Kidney capillary endothelial cell (primary cell): ENCODE results near the gene ITPRIPL2.

Experiments
- DNase-seq: peaks from one replicate; pipeline ENCODE4 v3.0.0-alpha.2; 2018; ENCODE audit warnings: low spot score

Gene ITPRIPL2

DNA sequence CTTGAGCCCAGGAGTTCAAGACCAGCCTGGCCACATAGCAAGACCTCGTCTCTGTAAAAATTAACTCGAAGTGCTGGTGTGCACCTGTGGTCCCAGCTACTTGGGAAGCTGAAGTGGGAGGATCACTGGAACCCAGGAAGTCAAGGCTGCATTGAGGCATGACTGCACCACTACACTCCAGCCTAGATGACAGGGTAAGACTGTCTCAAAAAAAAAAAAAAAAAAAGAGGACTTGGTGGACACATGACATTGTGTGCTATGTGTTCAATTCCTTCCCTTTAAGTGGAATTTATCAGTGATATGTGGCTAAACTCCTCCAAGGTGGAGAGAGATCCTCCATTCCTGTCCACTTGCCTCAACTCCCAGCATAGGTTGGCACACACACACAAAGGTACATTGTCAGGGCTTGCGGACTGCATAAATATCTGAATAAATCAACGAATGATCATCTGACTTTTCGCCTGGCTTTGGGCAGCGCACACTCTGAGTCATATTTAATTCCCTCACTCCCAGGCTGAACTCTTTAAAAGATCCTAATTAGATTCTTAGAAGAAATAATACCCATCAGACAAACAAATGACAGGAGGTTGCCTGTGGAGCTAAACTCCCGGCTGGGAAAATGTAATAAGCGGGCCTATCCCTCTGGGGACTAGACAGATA is 29.3 kb downstream of the ITPRIPL2 start:
- no peak for DNase-seq

DNA sequence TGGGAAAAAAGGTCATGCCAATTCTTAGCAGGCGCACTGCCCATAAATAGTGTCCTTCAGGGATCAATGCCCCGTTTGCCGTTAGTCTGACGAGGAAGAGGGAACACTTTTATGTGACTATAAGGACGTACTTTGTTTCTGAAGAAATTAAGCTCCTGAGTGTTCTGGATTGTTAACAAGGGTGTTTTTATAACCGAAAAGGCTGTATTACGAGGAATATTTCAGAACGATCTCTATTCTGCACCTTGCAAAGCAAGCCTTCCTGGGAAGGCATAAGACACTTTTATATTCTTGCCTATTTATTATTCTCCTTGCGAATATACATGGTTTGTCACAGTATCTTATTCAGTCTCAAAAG is 29.8 kb downstream of the ITPRIPL2 start:
- no peak for DNase-seq

DNA sequence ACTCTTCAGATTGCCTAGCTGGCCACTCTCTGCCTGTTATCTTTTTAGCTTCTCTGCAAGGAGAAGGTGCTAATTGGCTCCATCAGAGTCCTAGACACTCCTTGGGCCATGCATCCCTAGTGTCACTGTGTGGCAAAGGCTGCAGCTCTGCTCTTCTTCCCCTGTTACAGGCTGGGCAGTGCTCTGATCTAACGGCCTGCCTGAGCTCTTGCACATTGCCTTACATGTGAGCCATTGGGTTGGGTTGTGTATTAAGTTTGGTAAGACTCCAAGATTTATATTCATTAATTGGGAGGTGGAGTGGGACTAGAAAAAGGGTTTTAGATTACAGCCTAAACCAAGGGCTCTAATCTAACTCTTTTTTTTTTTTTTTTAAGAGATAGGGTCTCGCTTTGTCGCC is 31.2 kb downstream of the ITPRIPL2 start:
- DNase-seq, result no peak

DNA sequence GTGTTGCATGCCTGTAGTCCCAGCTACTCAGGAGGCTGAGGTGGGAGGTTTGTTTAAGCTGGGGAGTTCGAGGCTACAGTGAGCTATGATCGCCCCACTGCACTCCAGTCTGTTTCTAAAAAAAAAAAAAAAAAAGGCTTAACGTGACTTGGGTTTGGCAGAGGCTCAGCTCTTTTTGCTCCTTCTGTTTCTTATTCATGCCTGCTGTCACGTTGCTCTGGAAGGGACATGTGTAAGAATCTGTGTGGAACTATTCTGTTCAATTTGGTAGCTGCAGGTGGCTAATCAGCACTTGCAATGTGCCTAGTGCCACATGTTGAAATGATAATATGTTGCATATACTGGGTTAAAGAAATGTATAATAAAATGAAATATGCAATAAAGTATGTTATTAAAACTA is 33.4 kb downstream of the ITPRIPL2 start:
- DNase-seq, result no peak

DNA sequence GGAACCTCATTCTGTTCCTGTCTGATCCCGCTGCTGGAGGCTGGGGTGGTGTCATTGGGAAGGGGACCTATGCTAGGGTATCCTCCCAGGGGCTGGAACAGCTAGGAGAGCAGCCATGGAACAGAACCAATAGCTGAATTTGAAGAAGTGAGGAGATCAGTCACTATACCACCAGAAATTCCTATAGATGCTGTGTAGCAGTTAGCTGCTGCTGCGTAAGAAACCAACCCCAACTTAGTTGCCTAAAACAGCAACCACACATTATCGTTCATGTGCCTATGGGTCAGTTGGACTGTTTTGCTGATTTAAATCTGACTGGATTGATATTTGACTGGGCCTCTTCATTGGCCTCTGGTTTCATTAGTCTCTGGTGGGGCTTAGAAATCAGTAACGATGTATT is 33.9 kb downstream of the ITPRIPL2 start:
- DNase-seq, result no peak

DNA sequence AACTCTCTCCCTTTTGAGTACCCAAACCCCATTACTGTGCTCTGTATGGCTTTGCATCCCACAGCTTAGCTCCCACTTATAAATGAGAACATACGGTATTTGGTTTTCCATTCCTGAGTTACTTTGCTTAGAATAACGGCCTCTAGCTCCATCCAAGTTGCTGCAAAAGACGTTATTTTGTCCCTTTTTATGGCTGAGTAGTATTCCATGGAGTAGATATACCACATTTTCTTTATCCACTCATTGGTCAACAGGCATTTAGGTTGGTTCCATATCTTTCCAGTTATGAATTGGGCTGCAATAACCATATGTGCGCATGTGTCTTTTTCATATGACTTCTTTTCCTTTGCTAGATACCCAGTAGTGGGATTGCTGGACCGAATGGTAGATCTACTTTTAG is 34.4 kb downstream of the ITPRIPL2 start:
- DNase-seq, result no peak

DNA sequence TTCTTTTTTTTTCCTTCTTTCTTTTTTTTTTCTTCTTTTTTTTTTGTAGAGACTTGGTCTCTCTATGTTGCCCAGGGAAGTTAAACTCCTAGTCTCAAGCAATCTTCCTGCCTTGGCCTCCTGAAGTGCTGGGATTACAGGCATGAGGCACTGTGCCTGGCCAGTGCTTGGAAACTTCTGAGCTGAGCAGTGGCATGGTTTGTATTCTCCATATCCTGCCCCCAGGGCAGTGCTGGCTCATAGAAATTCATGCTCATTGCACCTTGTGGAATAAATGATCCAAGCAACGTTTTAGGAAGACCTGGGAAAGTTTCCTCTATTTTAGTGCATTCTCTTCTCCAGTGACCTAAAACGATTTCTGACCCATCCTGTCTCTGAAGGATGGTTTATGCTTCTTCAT is 37.5 kb downstream of the ITPRIPL2 start:
- no peak for DNase-seq

DNA sequence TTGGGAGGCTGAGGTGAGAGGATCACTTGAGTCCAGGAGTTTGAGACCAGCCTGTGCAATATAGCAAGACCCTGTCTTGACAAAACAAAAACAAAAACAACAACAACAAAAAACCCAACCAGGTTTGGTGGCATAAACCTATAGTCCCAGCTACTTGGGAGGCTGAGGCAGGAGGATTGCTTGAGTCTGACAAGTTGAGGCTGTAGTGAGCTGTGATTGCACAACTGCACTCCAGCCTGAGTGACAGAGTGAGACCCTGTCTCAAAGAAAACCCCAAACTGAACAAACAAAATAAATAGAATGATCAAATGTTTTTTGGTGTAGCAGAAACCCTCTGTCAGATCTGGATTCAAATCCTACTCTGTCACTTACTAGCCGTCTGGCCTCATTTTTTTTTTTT is 38.3 kb downstream of the ITPRIPL2 start:
- DNase-seq, result no peak

DNA sequence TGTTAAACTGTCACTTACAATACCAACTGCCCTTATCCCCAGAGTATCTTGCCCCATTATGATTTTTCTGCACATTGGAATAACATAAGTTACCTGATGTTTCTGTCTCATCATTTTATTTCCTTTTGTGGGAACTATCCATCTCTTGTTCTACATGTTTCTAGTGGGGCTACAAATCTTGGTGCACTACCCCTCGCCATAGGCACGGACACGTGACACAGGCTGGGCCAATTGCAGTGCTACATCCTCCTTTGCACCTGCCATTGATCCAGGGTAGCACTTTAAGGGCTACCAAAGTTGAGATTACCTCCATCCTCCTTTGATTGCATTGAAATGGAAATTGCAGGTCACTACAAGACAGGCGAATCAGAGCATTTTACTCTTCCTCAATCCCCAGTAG is 40.1 kb downstream of the ITPRIPL2 start:
- no peak for DNase-seq

DNA sequence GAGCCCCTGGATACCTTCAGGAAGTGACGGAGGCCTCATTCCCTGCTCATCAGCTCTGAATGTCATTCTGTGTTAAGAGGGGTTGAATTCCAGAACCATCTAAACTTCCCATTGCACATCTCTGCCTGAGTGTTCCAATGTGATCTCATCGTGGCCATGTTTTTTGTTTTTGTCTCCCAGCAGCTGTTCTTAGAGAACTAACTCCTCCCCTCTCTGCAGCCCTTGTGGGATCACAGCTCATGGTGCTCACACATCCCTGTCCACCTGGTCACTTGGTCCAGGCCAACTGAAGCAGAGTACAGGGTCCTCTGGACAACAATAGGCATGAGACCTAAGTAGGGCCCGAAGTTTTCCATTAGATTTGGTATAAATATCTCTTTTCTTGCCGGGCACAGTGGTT is 48.3 kb downstream of the ITPRIPL2 start:
- no peak for DNase-seq

DNA sequence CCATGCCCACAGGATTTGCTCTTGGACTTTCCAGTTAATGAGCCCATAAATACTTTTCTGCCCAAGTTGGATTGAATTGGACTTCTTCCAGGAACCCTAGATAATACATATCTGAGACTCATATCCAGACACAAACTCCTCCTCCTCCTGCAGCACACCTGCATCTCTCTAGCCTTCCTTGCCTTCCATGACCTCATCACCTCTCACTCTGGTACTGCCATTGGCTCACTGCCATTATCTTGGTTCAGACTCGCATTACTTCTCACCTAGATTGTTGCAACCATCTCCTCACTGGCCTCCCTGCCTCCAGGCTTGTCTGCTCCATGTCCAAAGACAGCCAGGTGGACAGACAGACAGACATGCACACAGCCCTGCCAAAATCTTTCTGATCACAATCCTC is 49.5 kb downstream of the ITPRIPL2 start:
- no peak for DNase-seq

DNA sequence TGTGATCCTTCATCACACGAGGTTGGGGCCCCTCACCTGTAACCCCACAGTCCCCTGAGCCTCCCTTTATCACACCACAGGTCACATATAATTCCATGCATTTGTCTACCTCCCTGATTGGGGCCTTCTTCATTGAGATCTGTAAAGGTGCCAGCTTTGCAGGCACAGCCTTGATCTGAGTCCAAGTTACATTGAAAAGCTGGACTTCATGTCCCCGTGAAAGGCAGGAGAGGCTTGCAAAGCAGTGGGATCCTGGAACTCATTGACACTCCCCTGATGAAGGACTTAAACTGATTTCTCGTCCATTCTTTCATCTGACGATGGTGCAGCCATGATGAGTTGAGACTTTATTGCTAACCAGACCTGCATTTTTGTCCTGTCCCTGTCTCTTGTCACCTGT is 50.5 kb downstream of the ITPRIPL2 start:
- no peak for DNase-seq

DNA sequence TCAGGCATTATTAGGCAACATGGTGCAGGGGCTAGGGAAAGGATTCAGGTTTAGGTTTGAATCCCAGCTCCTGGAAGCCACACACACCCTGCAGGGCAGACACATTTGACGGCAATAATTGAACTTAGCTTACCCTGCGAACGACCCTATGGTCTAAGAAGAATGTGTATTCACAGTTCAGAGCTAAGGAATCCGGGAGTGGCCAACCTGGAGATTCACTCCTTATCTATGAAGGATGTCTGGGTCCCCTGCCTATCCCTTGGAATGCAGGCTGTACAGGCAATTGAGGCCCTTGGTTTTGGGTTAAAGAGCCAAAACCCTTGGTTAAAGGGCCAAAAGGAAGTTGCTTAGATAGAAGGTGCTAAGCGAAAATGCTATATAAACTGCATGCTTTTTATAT is 51.3 kb downstream of the ITPRIPL2 start:
- no peak for DNase-seq

DNA sequence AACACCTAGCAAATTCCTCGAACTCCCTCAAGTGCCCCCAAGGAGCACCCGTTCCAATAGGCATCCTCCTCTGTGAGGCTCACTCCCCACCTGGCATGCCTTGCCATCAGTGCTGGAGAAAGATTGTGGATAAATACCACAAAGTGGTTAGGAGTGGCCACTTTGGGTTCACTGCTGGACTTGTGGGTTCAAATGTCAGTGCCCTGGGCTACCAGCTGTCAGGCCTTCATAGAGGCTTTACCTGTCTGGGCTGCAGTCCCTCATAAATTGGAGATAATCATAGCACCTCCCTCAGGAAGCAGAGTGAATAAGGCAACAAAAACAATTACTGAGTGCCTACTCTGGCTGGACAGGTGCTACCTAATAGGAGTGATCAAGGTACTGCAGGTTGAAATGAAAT is 52.7 kb downstream of the ITPRIPL2 start:
- DNase-seq, result no peak

DNA sequence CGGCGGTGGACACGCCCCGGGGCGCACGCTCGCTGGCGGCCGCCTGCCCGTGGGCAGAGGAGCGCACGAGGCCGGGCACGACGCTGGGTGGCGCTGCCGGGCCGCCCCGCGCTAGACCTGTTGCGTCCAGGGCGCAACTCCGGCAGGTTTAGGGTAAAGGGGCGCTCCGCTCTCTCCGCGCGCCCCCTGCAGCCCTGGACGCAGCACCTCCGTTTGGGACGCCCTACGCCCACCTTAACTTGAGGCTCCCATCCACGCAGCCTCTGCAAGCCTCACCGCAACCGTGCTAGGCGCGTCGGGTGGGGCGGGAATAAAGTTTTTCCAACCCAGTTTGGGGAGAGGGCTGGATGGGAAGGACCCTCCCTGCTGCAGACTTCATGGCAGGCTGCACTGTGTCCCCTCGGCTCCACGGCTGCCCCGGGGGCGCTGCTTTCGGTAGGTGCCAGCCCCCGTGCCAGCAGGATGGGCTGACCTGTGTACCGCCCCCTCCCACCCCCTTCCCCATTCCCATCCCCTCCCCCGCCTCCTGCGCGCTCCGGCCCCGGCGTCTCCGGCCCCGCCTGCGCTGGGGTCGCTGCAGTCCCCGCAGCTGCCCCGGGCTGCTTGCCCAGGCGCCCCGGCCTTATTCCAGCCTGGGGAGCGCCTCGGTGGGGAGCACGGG is 54.1 kb downstream of the ITPRIPL2 start, which contains the start of gene SYT17:
Gene SYT17, plus strand, starts transcription at position 531 of the 661 bp plus-strand sequence. CDS start 407 bp downstream, outside the sequence.
- peak; percentile 67 for DNase-seq

DNA sequence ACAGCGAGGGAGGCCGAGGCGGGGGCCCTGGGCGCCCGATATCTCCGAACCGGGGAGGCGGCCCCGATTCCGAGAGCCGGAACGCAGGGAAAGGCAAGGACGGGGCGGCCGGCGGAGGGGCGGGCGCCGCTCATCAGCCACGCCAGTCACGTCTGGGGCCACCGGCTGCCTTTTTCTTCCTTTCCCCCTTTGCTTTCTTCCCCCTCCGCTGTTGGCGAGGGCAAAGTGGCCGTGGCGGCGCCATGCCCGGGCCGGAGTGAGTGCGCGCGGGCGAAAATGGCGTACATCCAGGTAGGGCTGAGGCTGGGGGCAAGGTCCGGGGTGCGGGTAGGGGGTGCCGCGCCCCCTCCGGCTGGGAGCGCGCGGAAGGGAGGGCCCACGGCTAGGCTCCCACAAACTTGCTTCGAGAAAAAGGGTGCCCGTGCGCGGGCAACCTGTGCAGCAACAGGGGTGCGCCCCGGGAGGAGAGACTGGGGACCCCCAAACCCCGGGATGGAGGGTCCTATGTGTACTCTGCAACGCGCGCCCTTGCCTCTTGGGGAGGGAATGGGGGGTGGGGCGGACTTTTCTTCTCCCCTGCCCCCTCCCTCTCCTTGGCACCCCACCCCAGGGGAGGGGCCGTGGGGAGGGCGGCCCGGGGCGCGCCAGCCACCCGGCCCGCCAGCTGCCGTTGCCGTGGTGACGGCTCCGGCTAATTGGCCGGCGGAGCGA is 54.8 kb downstream of the ITPRIPL2 start:
- DNase-seq, result no peak

DNA sequence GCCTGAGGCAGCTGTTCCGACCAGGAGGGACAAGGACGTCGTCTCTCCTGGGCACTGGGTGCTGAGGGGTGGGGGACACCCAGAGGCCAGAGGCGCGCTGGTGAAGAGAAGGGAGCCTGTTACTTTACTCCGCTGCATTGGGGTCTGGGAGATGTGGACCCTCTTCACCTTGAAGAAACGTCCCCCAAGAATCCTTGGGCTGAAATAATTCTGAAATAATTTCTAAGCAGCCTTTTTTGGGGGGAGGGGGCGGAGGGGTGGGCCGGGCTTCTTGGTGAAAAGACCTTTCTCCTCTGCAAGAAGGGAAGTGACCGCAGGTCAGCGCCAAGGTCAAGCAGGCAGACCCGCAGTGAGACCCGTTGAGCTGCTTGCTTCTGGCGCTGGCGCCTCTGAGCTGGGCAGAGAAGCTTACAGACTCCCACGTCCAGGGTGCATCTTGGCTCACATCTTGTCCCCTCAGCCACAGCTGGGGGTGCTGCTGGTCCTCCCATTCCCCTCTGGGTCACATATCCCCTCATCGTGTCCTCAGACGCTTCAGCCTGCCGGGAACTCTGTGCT is 55.4 kb downstream of the ITPRIPL2 start:
- no peak for DNase-seq

DNA sequence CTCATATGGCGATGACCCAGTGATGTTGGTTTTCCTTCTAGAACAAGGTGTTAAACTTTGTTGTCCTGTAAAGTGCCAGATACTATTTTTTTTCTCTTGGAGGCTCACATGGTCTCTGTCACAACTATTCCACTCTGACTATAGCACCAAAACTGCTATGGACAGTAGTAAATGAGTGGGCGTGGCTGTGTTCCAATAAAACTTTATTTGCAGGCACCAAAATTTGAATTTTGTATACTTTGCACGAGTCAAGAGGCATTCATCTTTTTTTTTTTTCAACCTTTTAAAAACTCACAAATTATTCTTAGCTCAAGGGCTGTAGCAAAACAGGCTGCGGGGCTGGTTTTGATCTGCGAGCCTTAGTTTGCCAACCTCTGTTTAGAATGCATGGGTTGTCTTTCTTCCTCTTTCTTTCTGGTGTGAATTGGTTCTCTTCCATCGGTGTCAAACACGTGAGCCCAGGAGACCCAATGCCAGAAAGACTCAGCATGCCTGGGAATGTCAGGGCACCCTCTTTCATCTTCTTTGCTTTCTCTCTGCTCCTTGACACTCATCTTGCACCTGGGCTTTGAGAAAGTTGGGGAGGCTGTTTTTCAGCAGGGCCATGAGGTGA is 56.4 kb downstream of the ITPRIPL2 start:
- no peak for DNase-seq
